Activated naive CD4-positive, alpha-beta T cell treated with anti-CD3 and anti-CD28 coated beads, Interleukin-2, amount 50 U/mL, for 16 hours (primary cell): ENCODE results near the gene CBFA2T3.

Experiments used
- DNase-seq: peaks from one replicate; pipeline ENCODE4 v3.0.0-alpha.2; 2020

Gene CBFA2T3

GRCh38 chr16:88936556-88937205, 40.3 kb downstream of the CBFA2T3 start:
- no peak for DNase-seq

GRCh38 chr16:88936008-88936555, 40.9 kb downstream of the CBFA2T3 start:
- no peak for DNase-seq

- DNase-seq: no peak
Measured at GRCh38 chr16:88934066-88934667, 42.8 kb downstream of the CBFA2T3 start.

- DNase-seq: no peak
Measured at GRCh38 chr16:88932929-88933328, 44.1 kb downstream of the CBFA2T3 start.

- no peak for DNase-seq
Measured at GRCh38 chr16:88931936-88932335, 45.1 kb downstream of the CBFA2T3 start.

- DNase-seq: no peak
Measured at GRCh38 chr16:88931373-88931900, 45.6 kb downstream of the CBFA2T3 start.

GRCh38 chr16:88930716-88931115, 46.3 kb downstream of the CBFA2T3 start:
- DNase-seq: no peak

- no peak for DNase-seq
Measured at GRCh38 chr16:88929091-88929445, 47.9 kb downstream of the CBFA2T3 start.

GRCh38 chr16:88928405-88929090, 48.5 kb downstream of the CBFA2T3 start:
- DNase-seq: no peak

- DNase-seq: no peak
Measured at GRCh38 chr16:88927661-88928060, 49.3 kb downstream of the CBFA2T3 start.

GRCh38 chr16:88927010-88927409, 50.0 kb downstream of the CBFA2T3 start:
- DNase-seq: no peak

- no peak for DNase-seq
Measured at GRCh38 chr16:88926374-88926990, 50.5 kb downstream of the CBFA2T3 start.

GRCh38 chr16:88925540-88925887, 51.5 kb downstream of the CBFA2T3 start:
- no peak for DNase-seq

- DNase-seq: no peak
Measured at GRCh38 chr16:88924834-88925539, 52.0 kb downstream of the CBFA2T3 start.

GRCh38 chr16:88923926-88924833, 52.8 kb downstream of the CBFA2T3 start:
- no peak for DNase-seq

- DNase-seq: no peak
Measured at GRCh38 chr16:88923450-88923849, 53.6 kb downstream of the CBFA2T3 start.

- no peak for DNase-seq
Measured at GRCh38 chr16:88922826-88923410, 54.1 kb downstream of the CBFA2T3 start.

- DNase-seq: no peak
Measured at GRCh38 chr16:88922114-88922825, 54.7 kb downstream of the CBFA2T3 start.

GRCh38 chr16:88921591-88921990, 55.4 kb downstream of the CBFA2T3 start:
- no peak for DNase-seq
